ENCODE data around the gene UNC13A. TPM values are rescaled to one million over a fixed set of nuclear protein-coding genes. Genes with fewer than 3 reads are reported as not detected.
"Not testable (repeated sequence)": the region's sequence is repeated elsewhere in the genome, so short reads cannot be mapped to it uniquely, and the experiment has no call there.

UNC13A gene
- polyA plus RNA-seq, 3 donors = 0.16 to 0.26 (median 0.21) TPM

DNA sequence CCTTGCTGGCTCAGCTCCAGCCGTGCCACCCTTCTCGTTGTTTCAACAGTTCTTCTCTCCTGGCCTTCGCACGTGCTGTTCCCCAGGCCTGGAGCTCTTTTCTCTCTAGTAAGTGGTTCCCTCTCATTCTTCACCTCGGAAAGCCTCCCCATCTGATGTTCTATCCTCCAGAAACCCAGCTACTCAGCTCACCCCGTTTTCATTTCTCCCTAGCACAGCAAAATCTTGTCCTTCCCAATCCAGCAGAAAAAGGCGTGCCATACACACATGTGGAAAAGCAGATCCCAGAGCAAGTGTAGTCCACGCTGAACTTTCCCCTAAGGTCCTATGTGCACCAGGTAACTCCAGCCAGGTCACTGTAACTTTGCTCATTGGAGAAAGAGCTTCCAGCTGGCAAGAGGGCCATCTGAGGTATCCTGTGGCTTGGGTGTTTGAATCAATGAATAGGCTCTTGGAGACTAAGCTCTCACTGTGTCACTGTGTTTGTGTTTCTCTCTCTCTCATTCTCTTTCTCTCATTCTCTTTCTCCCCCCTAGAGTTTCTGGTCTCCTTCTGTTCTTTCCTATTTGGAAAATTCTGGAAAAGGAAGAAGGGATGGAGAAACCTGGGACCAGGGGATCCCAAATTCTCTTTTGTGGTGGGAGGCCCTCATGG is 83.7 kb downstream of the UNC13A start:
- no peak for DNase-seq

- no peak for DNase-seq
Observed at GRCh38 chr19:17602872-17603510, 85.2 kb downstream of the UNC13A start.

GRCh38 chr19:17602217-17602616 is 85.9 kb downstream of the UNC13A start:
- no peak for DNase-seq

- DNase-seq = no peak
Observed at GRCh38 chr19:17601683-17602082, 86.5 kb downstream of the UNC13A start.

- DNase-seq = no peak
Observed at GRCh38 chr19:17599780-17600179, 88.4 kb downstream of the UNC13A start.

GRCh38 chr19:17598953-17599352 is 89.2 kb downstream of the UNC13A start:
- no peak for DNase-seq

GRCh38 chr19:17598063-17598462 is 90.1 kb downstream of the UNC13A start:
- DNase-seq = not testable (repeated sequence)

DNA sequence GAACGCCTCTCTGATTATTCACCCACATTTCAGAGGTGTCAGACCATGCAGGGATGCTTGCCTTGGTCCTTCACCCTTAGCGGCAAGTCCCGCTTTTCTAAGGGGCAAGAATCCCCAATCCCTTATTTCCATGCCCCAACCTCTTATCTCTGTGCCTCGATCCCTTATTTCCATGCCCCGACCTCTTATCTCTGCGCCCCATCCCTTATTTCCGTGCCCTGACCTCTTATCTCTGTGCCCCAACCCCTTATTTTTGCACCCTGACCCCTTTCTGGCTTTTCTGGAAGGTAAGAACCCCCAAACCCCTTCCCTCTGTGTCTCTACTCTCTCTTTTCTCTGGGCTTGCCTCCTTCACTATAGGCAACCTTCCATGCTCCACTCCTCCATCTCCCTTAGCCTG is 93.9 kb downstream of the UNC13A start:
- DNase-seq = not testable (repeated sequence)

DNA sequence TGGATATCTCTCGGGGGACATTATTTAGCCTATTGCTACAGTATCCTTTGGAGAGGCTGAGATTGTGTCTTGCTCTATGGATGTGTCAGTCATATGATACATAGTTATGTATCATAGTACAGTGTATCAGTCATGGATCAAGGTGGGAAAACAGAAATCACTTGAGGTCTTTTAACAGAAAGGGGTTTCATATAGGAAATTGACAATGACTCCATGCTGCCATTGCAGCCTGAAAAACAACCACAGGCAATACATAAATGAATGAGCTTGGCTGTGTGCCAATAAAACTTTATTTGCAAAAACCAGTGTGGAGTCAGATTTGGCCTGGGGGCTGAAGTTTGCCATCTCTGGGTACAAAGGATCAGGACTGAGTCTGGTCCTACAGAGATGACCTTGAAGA is 97.3 kb downstream of the UNC13A start:
- no peak for DNase-seq

- DNase-seq = not testable (repeated sequence)
Observed at GRCh38 chr19:17585395-17585794, 102.8 kb downstream of the UNC13A start.

DNA sequence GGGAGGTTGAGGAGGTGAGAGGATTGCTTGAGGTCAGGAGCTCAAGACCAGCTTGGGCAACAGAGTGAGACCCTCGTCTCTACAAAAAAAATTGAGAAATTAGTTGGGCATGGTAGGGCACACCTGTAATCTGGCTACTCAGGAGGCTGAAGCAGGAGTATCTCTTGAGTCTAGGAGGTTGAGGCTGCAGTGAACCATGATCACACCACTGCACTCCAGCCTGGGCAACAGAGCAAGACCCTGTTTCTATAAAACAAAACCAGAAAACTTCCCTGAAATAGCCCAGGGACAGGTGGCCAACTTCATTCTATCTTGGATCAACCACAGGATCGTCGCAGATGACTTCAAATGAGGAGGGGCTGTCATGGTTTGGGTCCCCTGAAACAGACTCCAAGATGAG is 104.0 kb downstream of the UNC13A start:
- no peak for DNase-seq

DNA sequence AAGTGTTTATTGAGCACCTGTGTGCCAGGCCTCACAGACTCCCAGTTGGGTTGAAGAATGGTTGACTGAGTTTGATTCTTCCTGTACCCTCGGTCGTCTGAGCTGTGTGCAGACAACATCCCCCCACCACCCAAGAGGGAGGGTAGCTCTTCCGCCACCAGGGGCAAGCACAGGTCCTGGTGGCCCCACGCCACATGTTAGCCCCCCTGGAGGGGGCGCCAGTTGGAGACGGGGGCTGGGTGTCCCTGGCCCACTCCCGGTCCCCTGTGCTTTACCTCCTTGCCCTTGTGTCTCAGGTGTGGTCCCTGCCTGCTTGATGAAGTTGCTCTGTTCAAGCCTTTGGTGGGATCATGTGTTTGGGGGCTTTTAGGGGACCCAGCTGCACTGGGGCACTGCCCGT is 105.5 kb downstream of the UNC13A start:
- DNase-seq = no peak

GRCh38 chr19:17581211-17581874 is 106.8 kb downstream of the UNC13A start:
- no peak for DNase-seq

- no peak for DNase-seq
Observed at GRCh38 chr19:17580470-17581144, 107.5 kb downstream of the UNC13A start.

- no peak for DNase-seq
Observed at GRCh38 chr19:17579661-17580244, 108.4 kb downstream of the UNC13A start.

DNA sequence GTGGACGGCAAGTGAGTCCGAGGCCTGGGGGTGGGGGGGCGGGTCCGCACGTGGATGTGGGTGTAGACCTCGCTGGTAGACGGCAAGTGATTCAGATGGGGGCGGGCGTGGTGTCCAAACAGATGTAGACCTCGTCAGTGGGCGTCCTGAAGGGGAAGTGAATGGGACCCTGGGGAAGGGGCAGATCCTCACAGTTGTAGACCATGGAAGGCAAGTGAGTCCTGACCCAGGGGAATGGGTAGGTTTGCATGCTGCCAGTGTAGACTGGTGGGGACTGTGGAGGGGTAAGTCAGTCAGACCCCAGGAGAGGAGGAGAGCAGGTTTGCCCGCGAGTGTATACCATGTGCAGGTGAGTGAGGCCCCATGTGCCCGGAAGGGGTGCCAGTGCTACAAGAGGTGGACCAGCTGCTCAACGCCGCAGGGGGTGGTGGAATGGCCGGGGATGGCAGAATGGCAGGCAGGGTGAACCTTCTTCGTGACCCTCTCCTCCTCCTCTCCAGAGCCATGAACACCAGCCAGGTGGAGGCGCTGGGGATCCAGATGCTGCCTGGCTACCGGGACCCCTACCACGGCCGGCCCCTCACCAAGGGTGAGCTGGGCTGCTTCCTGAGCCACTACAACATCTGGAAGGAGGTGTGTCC is 110.6 kb downstream of the UNC13A start:
- DNase-seq = no peak

- peak; percentile 34 for DNase-seq
Observed at GRCh38 chr19:17576758-17577456, 111.2 kb downstream of the UNC13A start.

DNA sequence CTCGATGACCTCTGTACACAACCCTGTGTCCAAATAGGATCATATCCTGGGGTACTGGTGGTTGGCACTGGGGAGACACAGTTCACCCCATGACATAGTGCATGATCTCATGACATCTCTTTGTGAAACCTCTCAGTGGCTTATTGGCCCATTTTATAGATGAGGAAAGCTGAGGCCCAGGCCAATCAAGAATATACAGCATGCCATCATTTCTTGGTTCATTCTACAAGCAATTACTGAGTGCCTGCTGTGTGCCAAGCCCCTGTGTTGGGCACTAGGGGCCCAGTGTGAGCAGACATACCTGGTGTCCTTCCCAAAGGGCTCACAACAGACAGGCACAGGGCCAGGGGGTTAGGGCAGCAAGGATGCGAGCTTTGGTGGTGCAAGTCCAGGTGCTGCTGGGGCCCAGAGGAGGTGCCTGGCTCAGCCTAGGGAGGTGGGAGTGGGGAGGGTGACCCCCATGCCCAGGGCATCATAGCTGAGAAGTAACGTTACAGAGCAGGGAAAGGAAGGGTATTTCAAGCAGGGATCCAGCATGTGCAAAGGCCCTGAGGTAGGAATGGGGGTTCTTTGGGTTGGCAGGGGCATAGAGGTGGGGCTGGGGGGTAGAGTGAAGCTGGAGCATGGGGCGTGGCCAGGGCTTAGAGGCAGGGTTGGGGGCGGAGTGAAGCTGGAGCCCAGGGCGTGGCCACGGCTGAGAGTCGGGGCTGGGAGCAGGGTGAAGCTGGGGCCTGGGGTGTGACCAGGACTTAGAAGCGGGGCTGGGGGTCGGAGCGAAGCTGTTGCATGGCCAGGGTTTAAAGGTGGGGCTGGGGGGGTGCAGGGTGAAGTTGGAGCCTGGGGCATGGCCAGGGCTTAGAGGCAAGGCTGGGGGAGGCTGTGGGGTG is 112.0 kb downstream of the UNC13A start:
- no peak for DNase-seq

DNA sequence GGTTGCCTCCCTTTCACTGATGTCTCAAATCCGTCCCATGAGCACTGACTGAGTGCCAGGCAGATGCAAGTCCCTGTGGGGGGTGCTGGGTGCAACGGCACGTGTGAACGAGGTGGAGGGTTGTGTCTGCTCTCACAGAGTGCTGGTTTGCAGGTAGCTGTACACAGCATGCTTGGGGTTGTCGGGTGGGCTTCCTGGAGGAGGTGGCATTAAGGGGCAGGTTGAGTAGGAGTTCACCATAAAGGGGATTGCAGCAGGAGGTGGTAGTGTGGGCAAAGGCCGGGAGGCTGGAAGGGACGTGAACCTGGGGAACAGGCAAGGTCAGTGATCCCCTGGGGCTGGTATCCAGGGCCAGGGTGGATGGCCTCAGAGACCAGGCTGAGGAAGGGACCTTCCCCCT is 115.5 kb downstream of the UNC13A start:
- DNase-seq = no peak

- DNase-seq = no peak
Observed at GRCh38 chr19:17570791-17571190, 117.4 kb downstream of the UNC13A start.

Measured in renal pelvis (tissue), 4 donors.